Measurements from ENCODE around the gene LRRC23.
"Not testable (repeated sequence)": the region's sequence is repeated elsewhere in the genome, so short reads cannot be mapped to it uniquely, and the experiment has no call there.

DNA sequence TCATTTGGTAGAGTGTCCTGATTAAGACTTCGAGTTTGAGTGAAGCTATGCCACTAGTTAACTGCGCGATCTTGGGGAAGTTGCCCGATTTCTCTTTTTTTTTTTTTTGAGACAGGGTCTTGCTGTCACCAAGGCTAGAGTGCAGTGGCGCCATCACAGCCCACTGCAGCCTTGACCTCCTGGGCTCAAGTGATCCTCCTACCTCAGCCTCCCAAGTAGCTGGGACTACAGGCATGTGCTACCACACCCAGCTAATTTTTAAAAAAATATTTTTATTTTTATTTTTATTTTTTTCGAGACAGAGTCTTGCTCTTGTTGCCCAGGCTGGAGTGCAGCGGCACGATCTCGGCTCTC, 30.6 kb upstream of the LRRC23 start:
- TF ChIP-seq, protein P1, sequence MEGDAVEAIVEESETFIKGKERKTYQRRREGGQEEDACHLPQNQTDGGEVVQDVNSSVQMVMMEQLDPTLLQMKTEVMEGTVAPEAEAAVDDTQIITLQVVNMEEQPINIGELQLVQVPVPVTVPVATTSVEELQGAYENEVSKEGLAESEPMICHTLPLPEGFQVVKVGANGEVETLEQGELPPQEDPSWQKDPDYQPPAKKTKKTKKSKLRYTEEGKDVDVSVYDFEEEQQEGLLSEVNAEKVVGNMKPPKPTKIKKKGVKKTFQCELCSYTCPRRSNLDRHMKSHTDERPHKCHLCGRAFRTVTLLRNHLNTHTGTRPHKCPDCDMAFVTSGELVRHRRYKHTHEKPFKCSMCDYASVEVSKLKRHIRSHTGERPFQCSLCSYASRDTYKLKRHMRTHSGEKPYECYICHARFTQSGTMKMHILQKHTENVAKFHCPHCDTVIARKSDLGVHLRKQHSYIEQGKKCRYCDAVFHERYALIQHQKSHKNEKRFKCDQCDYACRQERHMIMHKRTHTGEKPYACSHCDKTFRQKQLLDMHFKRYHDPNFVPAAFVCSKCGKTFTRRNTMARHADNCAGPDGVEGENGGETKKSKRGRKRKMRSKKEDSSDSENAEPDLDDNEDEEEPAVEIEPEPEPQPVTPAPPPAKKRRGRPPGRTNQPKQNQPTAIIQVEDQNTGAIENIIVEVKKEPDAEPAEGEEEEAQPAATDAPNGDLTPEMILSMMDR (IDR thresholded peaks at IDR 0.05), result not testable (repeated sequence)
- not testable (repeated sequence) for TF ChIP-seq POLR2A (IDR thresholded peaks at IDR 0.05)
